AG04450 (cell line): ENCODE results near the gene CSRP3. TPM values are rescaled to one million over a fixed set of nuclear protein-coding genes. Genes with fewer than 3 reads are reported as not detected.

Experiments used
- CTCF ChIA-PET: fragments of 300-600, 350-600 bp; formaldehyde crosslinking; extraction: SDS; loops from one replicate; lab custom pipeline; 2022; ENCODE audit warnings: antibody characterized with exemption, inconsistent platforms; lab: Charles Lee
- POLR2A ChIA-PET: fragments of 350-600 bp; formaldehyde crosslinking; extraction: SDS; loops from one replicate; lab custom pipeline; 2021; ENCODE audit warnings: antibody characterized with exemption, inconsistent platforms; lab: Yijun Ruan, JAX
- DNase-seq: peaks from one replicate; pipeline ENCODE4 v3.0.0-alpha.2; 2011; ENCODE audit warnings: low read depth, low spot score
- H3K27ac ChIP-seq: one replicate; pipeline ENCODE4 v1.5.1; 2012; ENCODE audit warnings: low read depth, low read length, control low read depth
- H3K27me3 ChIP-seq: one replicate; pipeline ENCODE4 v1.6.0; 2012; ENCODE audit warnings: low read length; ENCODE audit not compliant: control insufficient read depth, insufficient read depth
- H3K4me3 ChIP-seq: 2 replicates; pipeline ENCODE4 v1.5.1; 2011; ENCODE audit warnings: mild to moderate bottlenecking, low read depth, low read length, control low read depth
- H3K9me3 ChIP-seq: 2 replicates; pipeline ENCODE4 v1.5.1; 2012; ENCODE audit warnings: low read length; ENCODE audit not compliant: control insufficient read depth, insufficient read depth
- CTCF ChIP-seq: IDR thresholded peaks from 2 replicates; pipeline ENCODE4 v1.5.1; 2011; ENCODE audit warnings: low read depth, low read length, control low read depth, inconsistent platforms
- polyA plus RNA-seq: library from polyadenylated mRNA; depleted of rRNA; stranded (reverse); fragments of >200 nt; gene quantifications from 2 replicates; pipeline ENCODE4 v1.2.3, GENCODE V29; 2011

Gene CSRP3
- polyA plus RNA-seq, 1 experiment, result not detected

GRCh38 chr11:19226378-19227195 lies 24.8 kb upstream of the CSRP3 start:
- no peaks in the 10 kb centered on the region for H3K9me3 ChIP-seq
- no peak overlapping the region for H3K4me3 ChIP-seq
- CTCF ChIA-PET, result interaction anchor here (0.6 to 1.9 kb wide), 3 partner anchors 14 to 150 kb away, joined by 4 to 5 read pairs (median 4); no protein-coding TSS in a partner anchor
- no peak for DNase-seq
- POLR2A ChIA-PET, result no interaction called here
- TF ChIP-seq CTCF, result no peak
- H3K27me3 ChIP-seq, result no peaks in the 10 kb centered on the region
- H3K27ac ChIP-seq, result no peak overlapping the region

DNA sequence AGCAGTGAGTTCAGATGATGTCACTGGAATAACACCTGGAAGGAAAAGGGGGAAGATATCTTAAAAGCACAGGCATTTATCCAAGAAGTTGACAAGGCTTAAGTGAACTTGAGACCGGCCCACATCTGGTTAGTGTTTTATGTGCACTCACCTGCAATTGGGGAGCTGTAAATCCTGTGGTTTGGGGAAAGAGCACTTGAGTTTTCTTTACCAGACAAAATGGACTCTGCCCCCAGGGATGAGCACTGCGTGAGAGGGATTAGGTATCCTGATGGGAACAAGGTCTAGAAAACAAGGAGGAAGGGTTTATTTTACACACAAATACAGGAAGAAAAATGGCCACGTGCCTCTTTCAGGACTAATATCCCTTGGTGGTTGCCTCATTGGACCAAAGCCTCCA lies 23.8 kb upstream of the CSRP3 start:
- Histone ChIP-seq H3K27me3 (no peaks in the 10 kb centered on the region), H3K9me3 (no peaks in the 10 kb centered on the region), H3K27ac (no peak overlapping the region), H3K4me3 (no peak overlapping the region)
- ChIA-PET CTCF (no interaction called here), POLR2A (no interaction called here)
- no peak for DNase-seq
- no peak for TF ChIP-seq CTCF

DNA sequence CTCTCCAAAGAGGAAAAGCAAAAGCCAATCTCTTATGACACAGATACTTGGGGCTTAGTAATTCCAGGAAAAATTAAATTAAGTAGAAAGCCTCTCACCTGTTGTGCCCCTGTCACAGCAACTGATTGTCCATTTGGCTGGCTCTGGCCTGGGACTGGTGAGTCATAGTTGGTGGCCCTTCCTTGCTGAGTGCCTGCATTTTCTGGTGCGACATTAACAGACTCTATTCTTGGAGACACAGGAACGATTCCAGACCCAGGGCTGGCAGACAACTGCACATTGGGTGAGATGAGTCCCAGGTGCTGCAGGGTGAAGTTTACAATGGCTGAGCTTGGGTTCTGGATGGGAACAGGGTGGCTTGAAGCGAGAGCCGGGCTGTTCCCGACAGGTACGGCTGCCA lies 23.3 kb upstream of the CSRP3 start:
- no peak for DNase-seq
- Histone ChIP-seq H3K4me3 (no peak overlapping the region), H3K27ac (no peak overlapping the region), H3K9me3 (no peaks in the 10 kb centered on the region), H3K27me3 (no peaks in the 10 kb centered on the region)
- TF ChIP-seq CTCF, result no peak
- ChIA-PET POLR2A (no interaction called here), CTCF (no interaction called here)

- Histone ChIP-seq H3K27me3 (peaks cover 10% of the 10 kb centered on the region), H3K4me3 (no peak overlapping the region), H3K27ac (no peak overlapping the region), H3K9me3 (no peaks in the 10 kb centered on the region)
- no peak for TF ChIP-seq CTCF
- no peak for DNase-seq
- ChIA-PET CTCF (interaction anchor here (1.0 kb wide), 1 partner anchor 150 kb away, joined by 3 read pairs; no protein-coding TSS in a partner anchor), POLR2A (no interaction called here)
Observed at GRCh38 chr11:19220903-19221724, 19.3 kb upstream of the CSRP3 start.
